CD1c-positive myeloid dendritic cell (primary cell): ENCODE data around the gene RRP12.
"Not testable (repeated sequence)": the region's sequence is repeated elsewhere in the genome, so short reads cannot be mapped to it uniquely, and the experiment has no call there.

Experiments
- DNase-seq: peaks from one replicate; pipeline ENCODE4 v3.0.0-alpha.2; 2016; ENCODE audit errors: extremely low spot score

Gene RRP12

DNA sequence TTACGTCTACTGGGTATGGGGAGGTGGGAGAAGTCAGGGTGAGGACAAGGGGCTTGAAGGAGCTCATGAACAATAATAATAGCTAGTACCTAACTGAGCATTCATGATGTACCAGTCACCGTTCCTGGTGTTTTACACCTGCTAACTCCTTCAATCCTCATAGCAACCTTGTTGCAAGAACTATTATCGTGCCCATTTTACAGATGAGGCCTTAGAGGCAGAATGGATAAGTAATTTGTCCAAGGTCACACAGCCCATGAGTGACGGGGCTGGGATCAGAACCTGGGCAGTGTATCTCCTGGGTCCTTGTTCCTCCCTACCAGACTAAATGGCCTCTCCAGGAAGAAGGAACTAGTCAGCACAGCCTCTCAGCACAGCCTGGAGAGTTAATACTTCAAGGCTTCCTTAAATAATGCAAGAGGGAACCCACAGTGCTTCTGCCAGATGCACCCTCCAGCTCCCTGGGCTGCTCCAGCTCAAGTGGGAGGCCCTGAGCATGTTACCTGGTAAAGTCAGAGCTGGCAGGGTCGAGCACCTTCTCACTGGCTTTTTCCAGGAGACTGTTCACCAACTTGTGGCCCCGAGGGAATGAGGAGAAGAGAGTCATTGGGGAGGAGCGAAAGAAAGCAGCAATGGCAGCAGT lies 28.8 kb downstream of the RRP12 start:
- peak; percentile 39 for DNase-seq

DNA sequence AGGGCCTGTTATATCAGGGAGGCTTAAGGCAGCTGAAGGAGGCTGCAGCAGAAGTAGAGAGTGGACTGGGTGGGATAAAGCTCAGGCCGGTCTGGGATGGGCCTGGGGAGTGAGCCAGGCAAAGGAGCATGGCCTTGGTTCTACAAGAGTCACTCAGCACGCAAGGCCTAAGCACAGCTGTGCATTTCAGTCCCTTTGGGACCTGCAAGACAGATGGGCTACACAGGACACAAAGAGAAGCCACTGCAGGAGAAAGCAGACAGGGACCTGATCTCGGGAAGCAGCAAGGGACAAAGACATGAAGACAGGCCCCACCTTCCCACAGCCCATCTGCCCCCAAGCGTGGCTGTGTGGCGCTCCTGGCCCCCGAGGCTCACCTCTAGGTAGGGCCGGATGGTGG lies 29.4 kb downstream of the RRP12 start:
- no peak for DNase-seq

DNA sequence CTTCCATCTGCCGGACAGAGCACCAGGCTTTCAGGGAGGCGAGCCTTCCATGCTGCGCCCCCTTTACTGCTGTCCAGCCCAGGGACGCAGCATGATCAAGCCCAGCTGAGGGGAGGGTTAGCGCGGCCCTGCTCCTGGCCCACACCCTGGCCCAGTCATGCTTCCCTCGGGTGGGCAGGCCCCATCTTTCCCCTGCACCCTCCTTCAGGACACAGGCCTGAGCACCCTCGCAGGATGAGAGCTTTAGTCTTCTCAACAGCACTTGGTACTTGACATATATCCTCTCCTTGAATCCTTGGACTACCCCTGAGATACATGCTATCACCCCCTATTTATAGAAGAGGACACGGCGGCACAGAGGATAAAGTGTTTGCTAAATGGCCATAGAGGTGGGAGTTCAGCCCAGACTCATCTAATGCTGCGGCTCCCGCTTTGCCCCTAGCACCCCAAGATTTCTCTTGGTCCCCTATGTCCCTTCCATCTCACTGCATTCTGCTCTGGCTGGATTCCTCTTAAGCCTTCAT lies 34.0 kb downstream of the RRP12 start:
- no peak for DNase-seq

GRCh38 chr10:97366572-97366971 lies 34.6 kb downstream of the RRP12 start:
- no peak for DNase-seq

DNA sequence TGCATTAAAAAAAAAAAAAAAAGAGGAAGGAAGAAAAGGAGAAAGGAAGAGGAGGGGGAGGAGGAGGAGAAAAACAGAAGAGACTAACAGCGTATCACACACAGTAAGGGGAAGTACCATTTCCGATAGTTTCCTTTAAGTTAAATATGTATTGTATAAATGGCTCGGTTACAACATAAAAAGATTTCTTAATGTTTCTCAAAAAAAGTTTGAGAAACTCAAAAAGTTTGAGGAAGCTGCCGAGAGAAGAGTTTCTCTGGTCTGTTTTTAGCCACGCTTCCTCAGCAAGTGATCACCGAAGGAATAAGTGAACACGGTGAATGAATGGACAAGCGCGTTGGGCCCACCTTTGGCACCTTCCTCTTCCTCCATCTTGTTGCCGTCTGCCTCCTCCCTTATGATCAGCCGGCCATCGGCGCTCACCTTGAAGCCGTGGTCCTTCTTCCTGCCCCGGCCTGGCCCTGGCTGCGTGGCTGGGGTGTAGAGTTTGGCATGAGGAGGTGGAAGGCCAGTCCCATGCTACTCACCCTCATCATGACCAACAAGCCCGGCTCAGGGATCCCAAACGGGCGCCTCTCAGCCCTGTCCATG lies 35.3 kb downstream of the RRP12 start:
- peak; percentile 96 for DNase-seq

DNA sequence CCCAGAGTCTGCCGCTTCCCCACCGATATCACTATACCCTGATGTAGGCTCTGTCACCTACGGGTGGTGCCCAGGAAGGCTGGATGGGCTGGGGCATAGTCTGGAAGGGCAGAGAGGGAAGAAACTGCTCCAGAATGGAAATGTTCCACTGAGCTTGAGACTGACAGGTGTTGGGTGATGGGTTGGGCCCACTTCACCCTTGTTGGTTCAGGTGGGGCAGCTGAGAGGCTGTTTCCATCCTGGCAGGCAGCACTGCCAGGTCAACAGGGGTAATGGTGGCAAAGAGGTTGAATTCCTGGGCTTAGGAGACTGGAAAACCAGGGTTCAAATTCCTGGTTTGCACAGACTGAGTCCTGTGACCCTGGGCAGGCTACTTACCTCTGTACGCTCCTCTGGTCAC lies 38.1 kb downstream of the RRP12 start:
- no peak for DNase-seq

DNA sequence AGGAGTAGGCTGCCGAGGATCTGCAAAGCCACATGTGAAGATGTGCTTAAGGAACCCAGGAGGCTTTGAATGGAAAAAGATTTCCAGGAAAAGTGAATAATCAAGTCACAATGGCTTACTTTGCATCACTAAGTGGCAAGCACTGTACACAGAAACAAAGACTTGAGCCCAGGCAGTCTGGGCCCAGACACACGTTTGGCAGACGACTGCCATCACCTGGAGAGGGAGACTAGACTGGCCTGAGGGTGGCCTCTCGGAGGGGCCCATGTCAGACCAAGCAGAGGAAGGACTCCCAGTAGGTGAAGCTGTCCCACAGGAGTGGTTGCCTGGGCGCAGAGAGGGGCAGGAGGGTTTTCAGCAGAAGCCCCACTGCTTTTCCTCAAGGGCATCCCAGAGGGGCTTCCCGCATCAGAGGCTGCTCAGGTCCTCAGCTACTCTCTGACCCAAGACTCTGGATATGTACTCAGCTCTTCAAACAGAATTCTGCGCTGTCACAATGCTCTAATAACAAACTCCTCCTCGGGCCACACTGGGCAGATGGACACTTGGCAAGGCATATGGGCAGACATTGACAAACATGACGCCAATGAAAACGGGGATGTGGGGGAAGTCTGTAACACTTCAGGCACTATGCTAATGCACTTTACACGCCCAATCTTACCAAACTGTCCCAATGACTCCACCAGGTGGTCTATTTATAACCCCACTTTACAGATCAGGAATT lies 38.7 kb downstream of the RRP12 start:
- no peak for DNase-seq

DNA sequence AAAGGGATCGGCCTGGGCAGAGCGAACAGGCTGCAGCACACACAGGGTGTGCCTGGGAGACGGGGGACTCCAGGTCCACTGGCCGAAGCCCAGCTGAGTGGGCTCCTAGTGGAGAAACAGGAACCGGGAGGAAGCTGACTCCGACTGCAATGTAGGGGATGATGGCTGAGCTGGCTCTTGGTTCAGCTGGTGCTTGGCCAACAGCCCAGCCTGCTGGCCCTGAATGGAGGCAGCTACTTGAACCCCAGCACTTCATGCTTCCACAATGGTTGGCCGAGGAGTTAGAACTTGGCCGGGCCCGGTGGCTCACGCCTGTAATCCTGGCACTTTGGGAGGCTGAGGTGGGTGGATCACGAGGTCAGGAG lies 39.6 kb downstream of the RRP12 start:
- peak; percentile 45 for DNase-seq

- DNase-seq: no peak
Observed at GRCh38 chr10:97360705-97361536, 40.2 kb downstream of the RRP12 start.

DNA sequence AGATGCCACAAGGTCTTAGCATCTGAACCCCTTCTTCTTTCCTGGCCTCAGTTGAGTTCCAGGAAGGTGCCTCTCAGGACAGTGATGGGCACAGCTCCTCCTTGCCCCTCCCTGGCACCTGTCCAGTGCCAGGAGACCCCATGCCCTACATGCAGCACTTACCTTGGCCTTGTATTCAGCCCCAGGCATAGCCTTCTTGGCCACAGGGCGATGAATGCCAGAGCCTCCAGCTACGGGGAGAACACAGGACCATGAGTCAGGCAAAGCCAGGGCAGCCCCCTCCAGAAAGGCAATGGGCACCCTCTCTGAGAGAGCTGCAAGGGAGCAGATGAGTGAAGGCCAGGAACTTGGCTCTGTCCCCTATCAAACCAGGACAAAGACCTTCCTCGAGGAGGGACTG lies 42.4 kb downstream of the RRP12 start:
- no peak for DNase-seq

DNA sequence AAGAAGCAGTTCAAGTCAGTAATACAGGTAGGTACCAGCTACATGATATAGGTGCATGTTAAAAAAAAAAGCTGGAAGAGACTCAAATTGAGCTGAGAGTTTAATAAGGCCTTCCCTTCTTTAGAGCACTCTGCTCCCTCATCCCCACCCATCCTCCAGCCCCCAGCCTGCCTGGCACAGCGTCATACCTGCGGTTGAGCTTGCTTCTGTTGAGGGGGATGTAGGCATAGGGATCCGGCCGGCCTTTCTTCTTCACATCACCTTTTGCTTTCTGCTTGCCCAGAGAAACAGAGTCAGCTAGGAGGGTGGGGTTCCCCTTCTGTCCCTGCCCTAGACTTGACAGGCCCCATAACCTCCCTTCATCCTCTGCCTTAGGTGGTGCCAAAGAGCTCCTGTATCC lies 42.8 kb downstream of the RRP12 start:
- no peak for DNase-seq

DNA sequence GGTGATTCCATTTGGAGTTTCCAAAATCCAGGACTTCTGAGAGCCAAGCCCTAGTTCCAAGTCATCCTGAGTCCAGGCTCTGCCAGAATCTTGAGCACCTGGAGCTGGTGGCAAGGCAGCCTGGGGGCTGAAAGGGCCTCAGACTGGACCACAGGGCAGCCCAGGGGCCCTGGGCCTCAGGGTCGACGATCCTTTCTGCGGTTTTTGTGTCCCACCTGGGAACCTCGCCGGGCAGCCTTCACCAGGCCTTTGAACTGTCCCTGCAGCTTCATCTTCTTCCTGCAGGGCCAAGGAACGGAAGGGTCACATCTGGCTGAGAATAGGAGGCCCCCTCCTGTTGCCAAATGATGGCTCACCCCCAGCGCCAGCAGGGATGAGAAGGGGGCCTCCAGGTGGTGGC lies 44.2 kb downstream of the RRP12 start:
- no peak for DNase-seq

DNA sequence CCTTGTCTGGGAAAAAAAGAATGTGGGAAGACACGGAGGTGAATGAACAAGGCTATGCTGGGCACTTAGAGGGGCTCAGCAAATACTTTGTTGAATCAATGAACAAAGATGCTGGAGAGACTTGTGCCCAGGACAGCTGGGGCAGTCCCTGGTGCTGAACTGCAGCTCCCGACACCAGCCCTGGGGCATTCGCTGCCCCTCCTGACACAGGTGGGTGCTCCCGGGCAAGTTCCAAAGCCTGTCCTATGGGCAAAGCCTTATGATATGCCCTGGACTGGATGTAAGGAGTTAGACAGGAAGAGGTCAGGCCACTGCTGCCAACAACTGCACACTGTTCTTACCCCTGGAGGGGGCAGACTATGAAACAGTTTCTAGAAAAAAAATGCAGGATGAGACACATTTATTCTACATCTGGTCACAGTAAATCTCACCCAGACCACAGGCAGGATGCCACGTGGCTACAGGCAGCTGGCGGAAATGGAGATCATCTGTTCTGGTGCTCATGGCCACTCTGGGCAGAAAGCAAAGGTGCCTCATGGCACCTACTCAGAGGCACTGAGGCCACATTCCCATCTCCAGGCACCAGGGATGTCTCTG lies 44.7 kb downstream of the RRP12 start:
- DNase-seq: no peak

DNA sequence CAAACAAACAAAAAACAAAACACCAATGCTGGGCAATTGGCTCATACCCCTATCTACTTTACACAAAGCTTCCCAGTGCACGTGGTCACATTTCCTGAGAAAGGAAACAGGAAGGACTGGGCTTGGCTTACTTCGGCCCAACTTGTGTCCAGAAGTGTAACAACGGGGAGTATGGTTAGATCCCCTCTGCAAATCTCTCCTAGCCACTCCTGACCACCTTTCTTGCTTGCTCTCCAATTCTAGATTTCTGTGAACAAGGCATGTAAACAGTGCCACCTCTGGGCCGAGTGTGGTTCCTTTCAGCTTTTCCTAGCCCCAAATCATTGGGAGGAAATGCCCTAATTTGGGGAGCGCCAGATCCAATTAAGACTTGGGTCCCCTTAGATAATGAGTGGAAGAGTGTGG lies 45.6 kb downstream of the RRP12 start:
- DNase-seq: peak; percentile 84

- peak; percentile 85 for DNase-seq
Observed at GRCh38 chr10:97353945-97354344, 47.2 kb downstream of the RRP12 start.

DNA sequence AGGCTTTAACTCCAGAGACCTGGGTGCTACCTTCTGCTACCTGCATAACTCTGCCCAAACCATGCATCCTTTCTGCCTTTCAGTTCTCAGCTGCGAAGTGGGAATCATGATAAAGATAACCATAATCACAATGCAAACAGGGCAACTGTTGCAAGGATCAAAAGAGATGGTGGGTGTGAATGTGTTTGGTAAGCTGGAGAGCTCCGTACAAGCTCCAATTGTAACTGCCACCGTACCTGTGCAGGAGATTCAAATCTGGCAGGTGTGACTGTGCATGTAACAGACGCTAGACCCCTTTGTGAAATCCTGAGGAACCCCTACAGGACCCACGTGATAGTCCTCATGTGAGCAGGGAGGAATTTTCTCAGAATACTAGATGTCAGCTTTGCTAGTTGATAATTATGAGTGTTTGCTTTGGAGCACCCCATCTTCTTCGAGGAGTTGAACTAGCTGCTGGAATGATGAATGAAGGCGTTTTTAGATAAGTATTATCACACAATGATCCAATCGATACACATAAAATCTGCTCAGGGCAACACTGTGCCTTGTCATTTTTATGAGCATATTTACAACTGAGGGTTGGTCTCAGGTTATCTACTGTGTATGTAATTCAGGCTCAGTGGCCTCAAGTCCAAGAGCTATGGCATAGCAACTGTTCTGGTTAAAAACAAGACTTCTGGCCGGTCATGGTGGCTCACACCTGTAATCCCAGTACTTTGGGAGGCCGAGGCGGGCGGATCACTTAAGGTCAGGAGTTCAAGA lies 51.2 kb downstream of the RRP12 start:
- no peak for DNase-seq

DNA sequence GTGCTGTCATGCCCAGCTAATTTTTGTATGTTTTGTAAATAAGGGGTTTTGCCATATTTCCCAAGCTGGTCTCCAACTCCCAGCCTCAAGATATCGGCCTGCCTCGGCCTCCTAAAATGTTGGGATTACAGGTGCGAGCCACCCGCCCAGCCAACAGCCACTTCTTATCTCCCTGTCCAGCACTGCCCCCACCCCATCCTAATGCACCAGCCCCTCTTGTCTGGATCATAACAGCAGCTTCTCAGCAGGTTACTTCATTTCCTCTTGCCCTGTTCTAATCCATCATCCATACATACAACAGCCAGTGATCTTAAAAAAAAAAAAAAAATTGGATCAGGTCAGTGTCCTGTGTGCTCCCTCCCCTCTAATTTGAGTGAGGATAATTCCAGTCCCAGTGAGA lies 53.8 kb downstream of the RRP12 start:
- DNase-seq: no peak

DNA sequence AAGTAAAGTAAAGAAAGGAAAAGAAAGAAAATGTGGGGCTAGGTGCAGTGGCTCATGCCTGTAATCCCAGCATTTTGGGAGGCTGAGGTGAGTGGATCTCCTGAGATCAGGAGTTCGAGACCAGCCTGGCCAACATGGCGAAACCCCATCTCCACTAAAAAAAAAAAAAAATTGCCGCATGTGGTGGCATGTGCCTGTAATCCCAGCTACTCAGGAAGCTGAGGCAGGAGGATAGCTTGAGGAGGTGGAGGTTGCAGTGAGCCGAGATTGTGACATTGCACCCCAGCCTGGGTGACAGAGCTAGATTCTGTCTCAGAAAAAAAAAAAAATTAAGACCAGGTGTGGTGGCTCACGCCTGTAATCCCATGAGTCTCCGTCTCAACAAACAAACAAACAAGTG lies 57.5 kb downstream of the RRP12 start:
- DNase-seq: not testable (repeated sequence)

- DNase-seq: no peak
Observed at GRCh38 chr10:97341416-97341815, 59.7 kb downstream of the RRP12 start.

DNA sequence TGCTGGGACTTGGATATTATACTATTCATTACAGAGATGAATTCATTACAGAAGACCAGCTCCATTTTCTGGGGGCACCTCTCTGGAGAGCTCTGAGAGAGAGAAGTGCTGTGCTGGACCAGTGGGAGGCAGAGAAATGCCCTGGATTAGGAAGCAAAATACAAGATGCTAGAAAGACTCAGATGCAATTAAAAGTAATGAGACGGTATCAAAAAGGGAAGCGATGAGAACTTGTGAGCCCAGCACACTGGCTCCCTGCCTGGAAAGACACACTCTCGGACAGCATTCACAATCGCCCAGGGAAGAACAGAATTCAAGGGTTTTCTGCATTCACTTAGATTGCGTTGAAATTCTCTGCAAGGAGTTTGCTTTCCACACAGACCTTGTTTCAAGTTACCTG lies 63.1 kb downstream of the RRP12 start:
- DNase-seq: no peak
